Esophagus squamous epithelium (tissue), 5 donors: ENCODE results near the gene EIF2B4. TPM values are rescaled to one million over a fixed set of nuclear protein-coding genes. Genes with fewer than 3 reads are reported as not detected.

Experiments
- DNase-seq: peaks from one replicate; lab custom pipeline; 2025; lab: John Stamatoyannopoulos, UW
- H3K27ac ChIP-seq, 4 donors: fragments of 200-600 bp; sonication (generic); one replicate each; pipeline ENCODE4 v1.5.1; 2016 to 2019; ENCODE audit warnings: mild to moderate bottlenecking in 1 of 4
- H3K27me3 ChIP-seq, 4 donors: fragments of 200-600 bp; sonication (generic); 1 replicate in 3 of 4; 2 replicates in 1 of 4; pipeline versions ENCODE4 v1.5.1 to v1.6.0; 2017 to 2021; ENCODE audit warnings: antibody characterized with exemption in 1 of 4
- H3K36me3 ChIP-seq, 3 donors: fragments of 200-600 bp; sonication (generic); one replicate each; pipeline ENCODE4 v1.5.1; 2016 to 2019
- H3K4me1 ChIP-seq, 3 donors: fragments of 200-600 bp; sonication (generic); one replicate each; pipeline ENCODE4 v1.5.1; 2017 to 2019
- H3K4me3 ChIP-seq, 4 donors: fragments of 200-600 bp; sonication (generic); 1 replicate in 3 of 4; 2 replicates in 1 of 4; pipeline ENCODE4 v1.5.1; 2016 to 2019; ENCODE audit warnings: mild to moderate bottlenecking in 2 of 4, moderate library complexity in 1 of 4
- H3K9me3 ChIP-seq, 3 donors: fragments of 200-600 bp; sonication (generic); one replicate each; pipeline ENCODE4 v1.5.1; 2016 to 2019
- POLR2A ChIP-seq, 4 donors: fragments of 450-650 bp; IDR thresholded peaks; one replicate each; pipeline ENCODE4 v1.6.1; 2017; ENCODE audit warnings: antibody characterized with exemption in 4 of 4, mild to moderate bottlenecking in 4 of 4, moderate library complexity in 3 of 4
- WGBS, 2 donors: methylation state at CpG; one replicate each; pipeline ENCODE4 v1.1.5; 2018; 5-methylcytosine and 5-hydroxymethylcytosine counted together
- intact Hi-C: fragments of 100-400 bp; cut with DNase I; formaldehyde crosslinking; loops from one replicate; pipeline ENCODE4 v1.15.0; 2022
- total RNA-seq, 4 donors: library from RNA; depleted of rRNA; stranded (reverse); fragments of >200 nt; gene quantifications; one replicate each; pipeline ENCODE4 v1.1.0, GENCODE V29; 2016
- TF ChIP-seq, protein P1 (sequence below), 6 experiments: fragments of 450-650 bp in 4 of 6; fragments of 200-600 bp in 2 of 6; sonication (generic) in 2 of 6; IDR thresholded peaks; one replicate each; pipeline ENCODE4 v1.5.1; 2016 to 2019; ENCODE audit warnings: antibody characterized with exemption in 6 of 6, mild to moderate bottlenecking in 4 of 6, moderate library complexity in 4 of 6
- donor health status: DM: yes; HTN: yes; CAD: no.

Gene EIF2B4
- 10 to 100 TPM; 30.4 to 44.3 (median 38.3) TPM for total RNA-seq

DNA sequence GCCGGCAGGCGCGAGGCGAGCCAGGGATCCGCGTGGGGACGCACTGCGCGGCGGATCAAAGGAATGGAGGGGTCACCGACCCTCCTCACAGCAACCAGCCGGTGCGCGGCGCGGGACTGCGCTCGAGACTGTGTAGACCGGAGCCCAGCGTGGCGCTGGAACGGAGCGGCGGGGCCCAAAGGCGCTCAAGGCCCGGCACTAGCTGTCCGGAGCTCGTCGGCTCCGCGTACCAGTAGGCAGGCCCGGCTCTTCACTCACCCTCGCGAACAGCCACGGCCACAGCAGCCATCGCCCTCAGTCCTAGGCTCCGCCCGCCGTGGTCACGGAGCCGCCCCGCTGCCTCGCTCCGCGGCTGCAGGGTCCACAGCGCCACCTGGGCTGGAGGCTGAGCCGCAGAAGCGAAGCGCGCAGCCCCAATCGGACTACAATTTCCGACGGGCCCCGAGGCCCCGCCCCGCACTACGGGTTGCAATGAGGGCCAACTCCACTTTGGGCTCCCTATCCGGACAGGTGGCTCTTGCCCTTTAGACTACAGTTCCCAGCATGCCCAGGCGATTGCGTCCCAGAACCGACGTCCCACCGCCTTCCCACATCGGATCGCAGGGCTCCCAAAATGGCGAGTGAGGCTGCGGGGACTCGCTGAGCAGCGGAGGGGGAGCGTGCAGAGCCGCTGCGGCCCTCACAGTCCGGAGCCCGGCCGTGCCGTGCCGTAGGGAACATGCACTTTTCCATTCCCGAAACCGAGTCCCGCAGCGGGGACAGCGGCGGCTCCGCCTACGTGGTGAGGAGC is at the start of gene EIF2B4, which contains the start of gene SNX17:
Gene EIF2B4, minus strand, starts transcription at position 313 of the 790 bp plus-strand sequence. Its CDS starts 24 bp downstream, at position 289.
Gene SNX17, plus strand, starts transcription at position 591 of the 790 bp plus-strand sequence. Its CDS starts 128 bp downstream, at position 719.
- Histone ChIP-seq H3K4me3 (peak within 1 kb of the TSS; percentile 83 to 96 (median 94)), H3K4me1 (peaks cover 19 to 58% (median 23%) of the 10 kb centered on the region in 3 donors), H3K36me3 (peaks cover 17 to 63% (median 38%) of the 10 kb centered on the region in 3 donors), H3K27me3 (no peaks in the 10 kb centered on the region), H3K27ac (peak within 1 kb of the TSS; percentile 91 to 98 (median 95)), H3K9me3 (no peaks in the 10 kb centered on the region)
- DNase-seq: peak; percentile 94
- WGBS, 2 donors: 0% methylated on average over 1 of the region's 85 CpGs; no CpG with 5 or more reads in 1 of the 2 donors
- intact Hi-C loops: no loop called here
- TF ChIP-seq POLR2A (IDR thresholded peaks at IDR 0.05): peak in 3 of 4 donors; percentile 27 to 77 (median 58)
- TF ChIP-seq, protein P1, sequence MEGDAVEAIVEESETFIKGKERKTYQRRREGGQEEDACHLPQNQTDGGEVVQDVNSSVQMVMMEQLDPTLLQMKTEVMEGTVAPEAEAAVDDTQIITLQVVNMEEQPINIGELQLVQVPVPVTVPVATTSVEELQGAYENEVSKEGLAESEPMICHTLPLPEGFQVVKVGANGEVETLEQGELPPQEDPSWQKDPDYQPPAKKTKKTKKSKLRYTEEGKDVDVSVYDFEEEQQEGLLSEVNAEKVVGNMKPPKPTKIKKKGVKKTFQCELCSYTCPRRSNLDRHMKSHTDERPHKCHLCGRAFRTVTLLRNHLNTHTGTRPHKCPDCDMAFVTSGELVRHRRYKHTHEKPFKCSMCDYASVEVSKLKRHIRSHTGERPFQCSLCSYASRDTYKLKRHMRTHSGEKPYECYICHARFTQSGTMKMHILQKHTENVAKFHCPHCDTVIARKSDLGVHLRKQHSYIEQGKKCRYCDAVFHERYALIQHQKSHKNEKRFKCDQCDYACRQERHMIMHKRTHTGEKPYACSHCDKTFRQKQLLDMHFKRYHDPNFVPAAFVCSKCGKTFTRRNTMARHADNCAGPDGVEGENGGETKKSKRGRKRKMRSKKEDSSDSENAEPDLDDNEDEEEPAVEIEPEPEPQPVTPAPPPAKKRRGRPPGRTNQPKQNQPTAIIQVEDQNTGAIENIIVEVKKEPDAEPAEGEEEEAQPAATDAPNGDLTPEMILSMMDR (IDR thresholded peaks at IDR 0.05): peak; percentile 57 to 88 (median 64)

DNA sequence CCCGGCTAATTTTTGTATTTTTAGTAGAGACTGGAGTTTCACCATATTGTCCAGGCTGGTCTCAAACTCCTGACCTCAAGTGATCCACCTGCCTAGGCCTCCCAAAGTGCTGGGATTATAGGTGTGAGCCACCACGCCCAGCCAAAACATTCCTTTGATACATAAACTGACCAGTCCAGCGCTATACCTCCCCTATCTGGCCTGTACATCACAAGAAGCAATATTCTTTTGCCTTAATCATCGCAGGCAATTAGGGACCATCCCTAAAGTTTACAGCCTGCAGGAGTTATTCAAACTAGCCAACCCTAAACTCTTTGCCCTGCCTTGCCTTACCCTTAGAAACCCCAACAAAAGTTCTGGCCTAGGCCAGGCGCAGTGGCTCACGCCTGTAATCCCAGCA is 46.0 kb upstream of the EIF2B4 start:
- Histone ChIP-seq H3K4me3 (no peak overlapping the region), H3K9me3 (no peaks in the 10 kb centered on the region), H3K36me3 (no peaks in the 10 kb centered on the region), H3K4me1 (no peaks in the 10 kb centered on the region), H3K27ac (no peak overlapping the region), H3K27me3 (no peaks in the 10 kb centered on the region)
- TF ChIP-seq, protein P1 (IDR thresholded peaks at IDR 0.05): no peak
- no peak for TF ChIP-seq POLR2A (IDR thresholded peaks at IDR 0.05)
- 88 to 100% methylated on average over 3 of the region's 6 CpGs for WGBS, 2 donors
- no peak for DNase-seq
- intact Hi-C loops: no loop called here

DNA sequence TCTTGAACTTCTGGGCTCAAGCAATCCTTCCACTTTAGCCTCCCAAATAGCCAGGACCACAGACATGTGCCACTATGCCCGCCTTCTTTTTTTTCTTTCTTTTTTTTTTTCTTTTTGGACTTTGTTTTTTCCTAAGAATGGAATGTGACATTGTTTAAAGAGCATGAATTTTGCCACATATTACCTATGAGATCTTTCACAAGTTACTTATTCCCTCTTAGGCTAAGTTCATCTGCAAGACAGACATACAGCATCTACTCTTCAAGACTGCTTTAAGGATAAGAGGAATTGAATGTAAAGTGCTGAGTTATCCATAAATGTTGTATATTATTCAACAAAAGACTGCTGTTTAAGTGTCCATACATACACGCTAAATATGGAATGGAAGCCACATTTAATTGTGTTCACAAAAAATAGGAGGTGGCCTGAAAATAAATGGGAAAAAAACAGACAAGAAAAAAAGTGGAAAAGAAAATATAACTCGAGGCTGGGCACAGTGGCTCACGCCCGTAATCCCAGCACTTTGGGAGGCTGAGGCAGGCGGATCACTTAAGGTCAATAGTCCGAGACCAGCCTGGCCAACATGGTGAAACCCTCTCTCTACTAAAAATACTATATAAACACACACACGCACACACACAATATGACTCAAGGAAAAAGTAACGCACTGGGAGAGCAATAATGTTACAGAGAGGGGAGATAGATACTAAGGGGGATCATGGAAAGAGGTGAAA is 42.4 kb upstream of the EIF2B4 start:
- Histone ChIP-seq H3K4me1 (peaks cover 8 to 23% (median 12%) of the 10 kb centered on the region in 3 donors), H3K36me3 (peaks cover 0 to 2% (median 0%) of the 10 kb centered on the region in 3 donors), H3K27ac (no peak overlapping the region), H3K27me3 (no peaks in the 10 kb centered on the region), H3K4me3 (no peak overlapping the region), H3K9me3 (no peaks in the 10 kb centered on the region)
- no peak for DNase-seq
- intact Hi-C loops: no loop called here
- no peak for TF ChIP-seq POLR2A (IDR thresholded peaks at IDR 0.05)
- TF ChIP-seq, protein P1 (IDR thresholded peaks at IDR 0.05): no peak
- WGBS, 2 donors: 78 to 86% methylated on average over 9 of the region's 9 CpGs

DNA sequence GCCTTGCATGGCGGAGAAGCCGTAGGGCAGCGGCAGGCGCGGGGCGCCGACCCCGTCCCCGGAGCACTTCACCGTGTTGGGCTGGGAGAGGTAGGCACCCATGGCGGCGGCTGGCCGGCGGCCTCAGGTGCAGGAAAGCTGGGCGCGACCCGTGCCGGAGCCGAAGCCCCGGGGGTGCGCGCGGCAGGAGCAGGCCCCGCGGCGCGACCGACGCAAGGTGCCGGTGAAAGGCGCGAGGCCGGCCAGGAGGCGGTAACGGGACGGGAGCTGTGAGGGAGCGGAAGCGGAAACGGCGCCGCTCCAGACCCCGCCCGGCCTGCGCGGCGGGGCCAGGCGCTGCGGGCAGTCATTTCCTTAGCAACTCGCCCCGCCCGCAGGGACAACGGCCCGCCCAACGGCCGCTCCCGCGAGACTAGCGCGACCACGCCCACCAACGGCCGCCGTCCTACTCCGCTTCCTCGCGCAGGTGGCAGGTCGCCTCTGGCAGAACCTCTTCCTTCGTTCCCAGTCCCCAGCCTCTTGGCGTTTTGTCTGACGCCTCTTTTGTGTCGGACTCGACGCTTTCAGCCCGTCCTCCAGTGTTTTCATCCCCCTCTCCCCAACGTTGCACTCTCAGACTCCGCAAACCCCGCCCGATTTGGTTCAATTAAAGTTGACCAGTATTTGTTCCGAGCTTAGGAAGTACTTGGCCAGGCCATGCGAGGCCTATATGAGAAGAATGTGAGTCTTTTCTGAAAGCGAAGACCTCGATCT is 39.4 kb upstream of the EIF2B4 start, which contains the start of gene PPM1G:
Gene PPM1G, minus strand, starts transcription at position 271 of the 753 bp plus-strand sequence. Its CDS starts 169 bp downstream, at position 102.
- Histone ChIP-seq H3K4me1 (peaks cover 12 to 42% (median 20%) of the 10 kb centered on the region in 3 donors), H3K27me3 (no peaks in the 10 kb centered on the region), H3K4me3 (peak within 1 kb of the TSS; percentile 92 to 96 (median 96)), H3K27ac (peak within 1 kb of the TSS; percentile 88 to 94 (median 90)), H3K36me3 (peaks cover 0 to 23% (median 0%) of the 10 kb centered on the region in 3 donors), H3K9me3 (no peaks in the 10 kb centered on the region)
- 0 to 4% methylated on average over 17 to 26 of the region's 82 CpGs for WGBS, 2 donors
- peak in 2 of 4 donors; percentile 25 to 67 for TF ChIP-seq POLR2A (IDR thresholded peaks at IDR 0.05)
- TF ChIP-seq, protein P1 (IDR thresholded peaks at IDR 0.05): no peak
- intact Hi-C loops: no loop called here
- DNase-seq: peak; percentile 53
